ENCODE data around the gene NECTIN2. TPM values are rescaled to one million over a fixed set of nuclear protein-coding genes. Genes with fewer than 3 reads are reported as not detected.
"Not testable (repeated sequence)": the region's sequence is repeated elsewhere in the genome, so short reads cannot be mapped to it uniquely, and the experiment has no call there.

NECTIN2 gene
- polyA plus RNA-seq, 3 donors: 5.6 to 18.2 (median 9.3) TPM

GRCh38 chr19:44856421-44857083 is 10.5 kb downstream of the NECTIN2 start:
- TF ChIP-seq CTCF (IDR thresholded peaks at IDR 0.05): no peak
- no peaks in the 10 kb centered on the region for H3K9me3 Mint-ChIP-seq
- no peaks in the 10 kb centered on the region for H3K79me2 ChIP-seq (ENCODE audit: insufficient read depth, low read length)
- H3K4me3 ChIP-seq (replicated peaks in 1 of 3; ENCODE audit: low read depth in 2 of 3, low read length in 3 of 3): peak overlapping the region in 1 of 3 experiments; percentile 1
- DNase-seq: peak in 2 of 3 donors; percentile 21 to 36
- 5% methylated on average over 7 of the region's 10 CpGs for WGBS (ENCODE audit: insufficient coverage)
- peaks cover 25% of the 10 kb centered on the region for H3K4me1 Mint-ChIP-seq
- H3K36me3 ChIP-seq (replicated peaks in 1 of 2; ENCODE audit: control insufficient read depth in 1 of 2, insufficient read depth in 2 of 2, low read length in 2 of 2): no peaks in the 10 kb centered on the region
- intact Hi-C loops (cut with micrococcal nuclease): no loop called here
- H3K27me3 Mint-ChIP-seq (ENCODE audit: low read depth in 3 of 3): peaks cover 1 to 7% (median 2%) of the 10 kb centered on the region in 3 donors
- peaks cover 19% of the 10 kb centered on the region in 2 donors for H3K4me1 ChIP-seq (ENCODE audit: control insufficient read depth in 1 of 2, insufficient read depth in 2 of 2, low read length in 2 of 2)
- peak overlapping the region; percentile 41 to 45 for H3K27ac ChIP-seq (ENCODE audit: low read depth in 1 of 2, low read length in 2 of 2)
- peak overlapping the region in 1 of 2 donors; percentile 3 for H3K4me3 Mint-ChIP-seq
- peaks cover 1 to 27% of the 10 kb centered on the region in 2 donors for H3K36me3 Mint-ChIP-seq
- H3K4me2 ChIP-seq (replicated peaks; ENCODE audit: extremely low read depth, low read length, poor library complexity, severe bottlenecking): peak overlapping the region; percentile 26
- no peaks in the 10 kb centered on the region for H4K20me1 ChIP-seq (ENCODE audit: insufficient read depth, low read length)
- peak overlapping the region in 6 of 7 donors; percentile 7 to 90 (median 72) for H3K27ac Mint-ChIP-seq
- H2AFZ ChIP-seq (ENCODE audit: insufficient read depth, low read depth, low read length, poor library complexity, severe bottlenecking): peak overlapping the region; percentile 4
- no peak overlapping the region for H3K9ac ChIP-seq (ENCODE audit: insufficient read depth, low read length, poor library complexity, severe bottlenecking)
- H3K9me3 ChIP-seq (replicated peaks in 1 of 2; ENCODE audit: control insufficient read depth in 1 of 2, insufficient read depth in 1 of 2, low read length in 2 of 2): no peaks in the 10 kb centered on the region
- H3K27me3 ChIP-seq (ENCODE audit: control insufficient read depth in 2 of 2, insufficient read depth in 2 of 2, low read length in 2 of 2): no peaks in the 10 kb centered on the region

- Histone ChIP-seq H4K20me1 (ENCODE audit: insufficient read depth, low read length) (no peaks in the 10 kb centered on the region), H3K4me3 (replicated peaks in 1 of 3; ENCODE audit: low read depth in 2 of 3, low read length in 3 of 3) (no peak overlapping the region), H3K27me3 (ENCODE audit: control insufficient read depth in 2 of 2, insufficient read depth in 2 of 2, low read length in 2 of 2) (no peaks in the 10 kb centered on the region), H3K4me2 (replicated peaks; ENCODE audit: extremely low read depth, low read length, poor library complexity, severe bottlenecking) (no peak overlapping the region), H3K36me3 (replicated peaks in 1 of 2; ENCODE audit: control insufficient read depth in 1 of 2, insufficient read depth in 2 of 2, low read length in 2 of 2) (no peaks in the 10 kb centered on the region), H2AFZ (ENCODE audit: insufficient read depth, low read depth, low read length, poor library complexity, severe bottlenecking) (no peak overlapping the region), H3K27ac (ENCODE audit: low read depth in 1 of 2, low read length in 2 of 2) (no peak overlapping the region), H3K9me3 (replicated peaks in 1 of 2; ENCODE audit: control insufficient read depth in 1 of 2, insufficient read depth in 1 of 2, low read length in 2 of 2) (no peaks in the 10 kb centered on the region), H3K9ac (ENCODE audit: insufficient read depth, low read length, poor library complexity, severe bottlenecking) (no peak overlapping the region), H3K4me1 (ENCODE audit: control insufficient read depth in 1 of 2, insufficient read depth in 2 of 2, low read length in 2 of 2) (peaks cover 19% of the 10 kb centered on the region in 2 donors), H3K79me2 (ENCODE audit: insufficient read depth, low read length) (no peaks in the 10 kb centered on the region)
- Mint-ChIP-seq H3K9me3 (peaks cover 0 to 5% (median 2%) of the 10 kb centered on the region in 7 donors), H3K4me3 (no peak overlapping the region), H3K4me1 (peaks cover 23% of the 10 kb centered on the region), H3K27ac (no peak overlapping the region), H3K27me3 (ENCODE audit: low read depth in 3 of 3) (peaks cover 0 to 5% (median 1%) of the 10 kb centered on the region in 3 donors), H3K36me3 (peaks cover 1 to 31% of the 10 kb centered on the region in 2 donors)
- WGBS (ENCODE audit: insufficient coverage): no CpG with 5 or more reads among the region's 4 CpGs
- intact Hi-C loops (cut with micrococcal nuclease): no loop called here
- TF ChIP-seq CTCF (IDR thresholded peaks at IDR 0.05): no peak
- DNase-seq: no peak
These were observed 11.7 kb downstream of the NECTIN2 start for GRCh38 chr19:44857837-44858236.

GRCh38 chr19:44861576-44861975 is 15.5 kb downstream of the NECTIN2 start:
- H3K79me2 ChIP-seq (ENCODE audit: insufficient read depth, low read length); H3K9ac ChIP-seq (ENCODE audit: insufficient read depth, low read length, poor library complexity, severe bottlenecking); intact Hi-C loops (cut with micrococcal nuclease); H3K27me3 ChIP-seq (ENCODE audit: control insufficient read depth in 2 of 2, insufficient read depth in 2 of 2, low read length in 2 of 2); H4K20me1 ChIP-seq (ENCODE audit: insufficient read depth, low read length); H3K27ac ChIP-seq (ENCODE audit: low read depth in 1 of 2, low read length in 2 of 2); H3K36me3 ChIP-seq (replicated peaks in 1 of 2; ENCODE audit: control insufficient read depth in 1 of 2, insufficient read depth in 2 of 2, low read length in 2 of 2); H3K4me3 ChIP-seq (replicated peaks in 1 of 3; ENCODE audit: low read depth in 2 of 3, low read length in 3 of 3); H3K27me3 Mint-ChIP-seq (ENCODE audit: low read depth in 3 of 3); DNase-seq; H3K4me2 ChIP-seq (replicated peaks; ENCODE audit: extremely low read depth, low read length, poor library complexity, severe bottlenecking); H3K9me3 Mint-ChIP-seq; H3K9me3 ChIP-seq (replicated peaks in 1 of 2; ENCODE audit: control insufficient read depth in 1 of 2, insufficient read depth in 1 of 2, low read length in 2 of 2); H3K4me3 Mint-ChIP-seq; H2AFZ ChIP-seq (ENCODE audit: insufficient read depth, low read depth, low read length, poor library complexity, severe bottlenecking): not testable (repeated sequence)
- H3K4me1 ChIP-seq (ENCODE audit: control insufficient read depth in 1 of 2, insufficient read depth in 2 of 2, low read length in 2 of 2): peaks cover 10 to 11% of the 10 kb centered on the region in 2 donors
- Mint-ChIP-seq H3K4me1 (peaks cover 13% of the 10 kb centered on the region), H3K36me3 (peaks cover 4 to 38% of the 10 kb centered on the region in 2 donors), H3K27ac (peak overlapping the region in 1 of 7 donors; percentile 31)
- no CpG with 5 or more reads among the region's 3 CpGs for WGBS (ENCODE audit: insufficient coverage)

Measured in CD14-positive monocyte (primary cell).